OCI-LY1 (cell line): Measurements from ENCODE around the gene PMAIP1.

Experiments used
- H2AFZ ChIP-seq: fragments of 200-600 bp; sonication (generic), shearing (Covaris generic); 2 replicates; pipeline ENCODE4 v1.6.0; 2014; ENCODE audit warnings: antibody characterized with exemption, mild to moderate bottlenecking, low read length
- H3F3A ChIP-seq: fragments of 200-600 bp; sonication (generic), shearing (Covaris generic); 2 replicates; pipeline ENCODE4 v1.6.0; 2014; ENCODE audit warnings: mild to moderate bottlenecking, antibody characterized with exemption, low read length, moderate library complexity; ENCODE audit not compliant: insufficient read depth
- H3K27ac ChIP-seq: fragments of 200-600 bp; sonication (generic); 2 replicates; pipeline ENCODE4 v1.5.1; 2014; ENCODE audit warnings: low read length, mixed run types, mild to moderate bottlenecking, low read depth; ENCODE audit not compliant: poor library complexity, severe bottlenecking
- H3K27me3 ChIP-seq: fragments of 200-600 bp; sonication (generic); 2 replicates; pipeline ENCODE4 v1.6.0; 2014; ENCODE audit warnings: antibody characterized with exemption, mild to moderate bottlenecking, low read length, moderate library complexity; ENCODE audit not compliant: insufficient read depth
- H3K36me3 ChIP-seq: fragments of 200-600 bp; sonication (generic); 2 replicates; pipeline ENCODE4 v1.6.1; 2014; ENCODE audit warnings: mild to moderate bottlenecking, antibody characterized with exemption, low read length, moderate library complexity, mixed read lengths; ENCODE audit not compliant: insufficient read depth
- H3K4me1 ChIP-seq: fragments of 200-600 bp; sonication (generic); 2 replicates; pipeline ENCODE4 v1.5.1; 2014; ENCODE audit warnings: mild to moderate bottlenecking, low read length, moderate library complexity; ENCODE audit not compliant: insufficient read depth, severe bottlenecking
- H3K4me2 ChIP-seq: fragments of 200-600 bp; sonication (generic), shearing (Covaris generic); 2 replicates; pipeline ENCODE4 v1.6.1; 2014; ENCODE audit warnings: low read length
- H3K4me3 ChIP-seq: fragments of 200-600 bp; sonication (generic); 2 replicates; pipeline ENCODE4 v1.5.1; 2014; ENCODE audit warnings: low read length, low read depth, mild to moderate bottlenecking, mixed read lengths; ENCODE audit not compliant: poor library complexity, severe bottlenecking
- H3K79me2 ChIP-seq: fragments of 200-600 bp; shearing (Covaris generic); 2 replicates; pipeline ENCODE4 v1.6.1; 2016; ENCODE audit warnings: mixed run types, low read length, mixed read lengths; ENCODE audit not compliant: insufficient read depth
- H3K9ac ChIP-seq: fragments of 200-600 bp; sonication (generic), shearing (Covaris generic); 2 replicates; pipeline ENCODE4 v1.6.1; 2014; ENCODE audit warnings: mild to moderate bottlenecking, low read length, mixed read lengths
- H3K9me2 ChIP-seq: fragments of 200-600 bp; sonication (generic), shearing (Covaris generic); 2 replicates; pipeline ENCODE4 v1.6.1; 2014; ENCODE audit warnings: low read depth, mild to moderate bottlenecking, low read length, mixed read lengths
- H3K9me3 ChIP-seq: fragments of 200-600 bp; shearing (Covaris generic); 2 replicates; pipeline ENCODE4 v1.6.1; 2014; ENCODE audit warnings: low read length, mixed read lengths
- H4K20me1 ChIP-seq: fragments of 200-600 bp; sonication (generic), shearing (Covaris generic); 2 replicates; pipeline ENCODE4 v1.6.0; 2016; ENCODE audit warnings: mild to moderate bottlenecking, low read length; ENCODE audit not compliant: insufficient read depth
- CTCF ChIP-seq: fragments of 200-600 bp; sonication (generic), shearing (Covaris generic); IDR thresholded peaks from 2 replicates; pipeline ENCODE4 v1.5.1; 2017; ENCODE audit warnings: mild to moderate bottlenecking, antibody characterized with exemption, low read length, moderate library complexity, mixed read lengths
- EZH2 ChIP-seq: fragments of 200-600 bp; sonication (generic), shearing (Covaris generic); IDR thresholded peaks from 2 replicates; pipeline ENCODE4 v1.8.0; 2017; ENCODE audit warnings: borderline replicate concordance, mixed run types, mild to moderate bottlenecking, antibody characterized with exemption, low read length, moderate library complexity, mixed read lengths

Gene PMAIP1

GRCh38 chr18:59873641-59874040, 26.2 kb upstream of the PMAIP1 start:
- Histone ChIP-seq H3K9me3 (no peaks in the 10 kb centered on the region), H3F3A (no peaks in the 10 kb centered on the region; the same call in 1 of the 2 replicates), H4K20me1 (no peaks in the 10 kb centered on the region), H3K4me2 (no peak overlapping the region), H3K36me3 (no peaks in the 10 kb centered on the region), H3K27ac (peak overlapping the region; percentile 65), H3K79me2 (no peaks in the 10 kb centered on the region), H3K4me1 (peaks cover 48% of the 10 kb centered on the region), H3K9ac (no peak overlapping the region), H3K9me2 (no peaks in the 10 kb centered on the region), H2AFZ (no peak overlapping the region), H3K27me3 (no peaks in the 10 kb centered on the region), H3K4me3 (no peak overlapping the region)
- TF ChIP-seq CTCF (no peak), EZH2 (no peak)

GRCh38 chr18:59874166-59874565, 25.6 kb upstream of the PMAIP1 start:
- Histone ChIP-seq H3K9me3 (no peaks in the 10 kb centered on the region), H4K20me1 (no peaks in the 10 kb centered on the region), H3K4me2 (no peak overlapping the region), H3F3A (no peaks in the 10 kb centered on the region; the same call in 1 of the 2 replicates), H3K9me2 (no peaks in the 10 kb centered on the region), H3K36me3 (no peaks in the 10 kb centered on the region), H3K4me3 (no peak overlapping the region), H3K27me3 (no peaks in the 10 kb centered on the region), H3K79me2 (no peaks in the 10 kb centered on the region), H3K9ac (no peak overlapping the region), H2AFZ (no peak overlapping the region), H3K27ac (peak overlapping the region; percentile 65), H3K4me1 (peaks cover 48% of the 10 kb centered on the region)
- TF ChIP-seq CTCF (no peak), EZH2 (no peak)

- Histone ChIP-seq H3K9ac (peak overlapping the region; percentile 37; the same call in 1 of the 2 replicates), H4K20me1 (no peaks in the 10 kb centered on the region), H3F3A (no peaks in the 10 kb centered on the region), H3K27me3 (no peaks in the 10 kb centered on the region), H2AFZ (no peak overlapping the region), H3K27ac (peak overlapping the region; percentile 92), H3K36me3 (no peaks in the 10 kb centered on the region), H3K4me3 (no peak overlapping the region), H3K9me2 (no peaks in the 10 kb centered on the region), H3K79me2 (no peaks in the 10 kb centered on the region), H3K9me3 (no peaks in the 10 kb centered on the region), H3K4me1 (peaks cover 58% of the 10 kb centered on the region), H3K4me2 (peak overlapping the region; percentile 30; the same call in 1 of the 2 replicates)
- TF ChIP-seq EZH2, result no peak
- no peak for TF ChIP-seq CTCF
These were observed 23.5 kb upstream of the PMAIP1 start for GRCh38 chr18:59876310-59876626.
